ENCODE data around the gene C10orf67. TPM values are rescaled to one million over a fixed set of nuclear protein-coding genes. Genes with fewer than 3 reads are reported as not detected.

The C10orf67 gene
- polyA plus RNA-seq, 1 donor from 2014 or later: 0.48 TPM

DNA sequence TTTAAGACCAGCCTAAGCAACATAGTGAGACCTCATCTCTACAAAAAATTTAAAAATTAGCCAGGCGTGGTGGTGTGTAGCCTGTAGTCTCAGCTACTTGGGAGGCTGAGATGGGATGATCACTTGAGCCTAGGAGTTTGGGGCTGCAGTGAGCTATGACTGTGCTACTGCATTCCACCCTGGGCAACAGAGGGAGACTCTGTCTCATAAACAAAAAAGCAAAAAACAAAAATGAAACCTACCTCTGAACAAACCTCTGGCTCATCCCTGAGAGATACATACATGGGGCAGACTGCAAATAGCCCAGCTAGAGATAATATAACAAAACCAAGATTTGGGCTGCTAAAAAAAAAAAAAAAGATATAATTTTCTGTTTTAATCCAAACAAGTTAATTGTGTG, 19.5 kb downstream of the C10orf67 start:
- no peak for TF ChIP-seq RAD21 (conservative IDR thresholded peaks at IDR 0.05)
- TF ChIP-seq SMC3 (conservative IDR thresholded peaks at IDR 0.05; ENCODE audit: poor library complexity): no peak
- no peak for TF ChIP-seq EP300 (conservative IDR thresholded peaks at IDR 0.05; ENCODE audit: poor library complexity, severe bottlenecking)
- TF ChIP-seq, protein P1, sequence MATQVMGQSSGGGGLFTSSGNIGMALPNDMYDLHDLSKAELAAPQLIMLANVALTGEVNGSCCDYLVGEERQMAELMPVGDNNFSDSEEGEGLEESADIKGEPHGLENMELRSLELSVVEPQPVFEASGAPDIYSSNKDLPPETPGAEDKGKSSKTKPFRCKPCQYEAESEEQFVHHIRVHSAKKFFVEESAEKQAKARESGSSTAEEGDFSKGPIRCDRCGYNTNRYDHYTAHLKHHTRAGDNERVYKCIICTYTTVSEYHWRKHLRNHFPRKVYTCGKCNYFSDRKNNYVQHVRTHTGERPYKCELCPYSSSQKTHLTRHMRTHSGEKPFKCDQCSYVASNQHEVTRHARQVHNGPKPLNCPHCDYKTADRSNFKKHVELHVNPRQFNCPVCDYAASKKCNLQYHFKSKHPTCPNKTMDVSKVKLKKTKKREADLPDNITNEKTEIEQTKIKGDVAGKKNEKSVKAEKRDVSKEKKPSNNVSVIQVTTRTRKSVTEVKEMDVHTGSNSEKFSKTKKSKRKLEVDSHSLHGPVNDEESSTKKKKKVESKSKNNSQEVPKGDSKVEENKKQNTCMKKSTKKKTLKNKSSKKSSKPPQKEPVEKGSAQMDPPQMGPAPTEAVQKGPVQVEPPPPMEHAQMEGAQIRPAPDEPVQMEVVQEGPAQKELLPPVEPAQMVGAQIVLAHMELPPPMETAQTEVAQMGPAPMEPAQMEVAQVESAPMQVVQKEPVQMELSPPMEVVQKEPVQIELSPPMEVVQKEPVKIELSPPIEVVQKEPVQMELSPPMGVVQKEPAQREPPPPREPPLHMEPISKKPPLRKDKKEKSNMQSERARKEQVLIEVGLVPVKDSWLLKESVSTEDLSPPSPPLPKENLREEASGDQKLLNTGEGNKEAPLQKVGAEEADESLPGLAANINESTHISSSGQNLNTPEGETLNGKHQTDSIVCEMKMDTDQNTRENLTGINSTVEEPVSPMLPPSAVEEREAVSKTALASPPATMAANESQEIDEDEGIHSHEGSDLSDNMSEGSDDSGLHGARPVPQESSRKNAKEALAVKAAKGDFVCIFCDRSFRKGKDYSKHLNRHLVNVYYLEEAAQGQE (IDR thresholded peaks at IDR 0.05; ENCODE audit: borderline replicate concordance): no peak
- no peak for TF ChIP-seq POLR2AphosphoS5 (IDR thresholded peaks at IDR 0.05)
- TF ChIP-seq MXI1 (conservative IDR thresholded peaks at IDR 0.05; ENCODE audit: poor library complexity, severe bottlenecking): no peak
- TF ChIP-seq TAF1 (IDR thresholded peaks at IDR 0.05; ENCODE audit: low read depth): no peak
- TF ChIP-seq, protein P2, sequence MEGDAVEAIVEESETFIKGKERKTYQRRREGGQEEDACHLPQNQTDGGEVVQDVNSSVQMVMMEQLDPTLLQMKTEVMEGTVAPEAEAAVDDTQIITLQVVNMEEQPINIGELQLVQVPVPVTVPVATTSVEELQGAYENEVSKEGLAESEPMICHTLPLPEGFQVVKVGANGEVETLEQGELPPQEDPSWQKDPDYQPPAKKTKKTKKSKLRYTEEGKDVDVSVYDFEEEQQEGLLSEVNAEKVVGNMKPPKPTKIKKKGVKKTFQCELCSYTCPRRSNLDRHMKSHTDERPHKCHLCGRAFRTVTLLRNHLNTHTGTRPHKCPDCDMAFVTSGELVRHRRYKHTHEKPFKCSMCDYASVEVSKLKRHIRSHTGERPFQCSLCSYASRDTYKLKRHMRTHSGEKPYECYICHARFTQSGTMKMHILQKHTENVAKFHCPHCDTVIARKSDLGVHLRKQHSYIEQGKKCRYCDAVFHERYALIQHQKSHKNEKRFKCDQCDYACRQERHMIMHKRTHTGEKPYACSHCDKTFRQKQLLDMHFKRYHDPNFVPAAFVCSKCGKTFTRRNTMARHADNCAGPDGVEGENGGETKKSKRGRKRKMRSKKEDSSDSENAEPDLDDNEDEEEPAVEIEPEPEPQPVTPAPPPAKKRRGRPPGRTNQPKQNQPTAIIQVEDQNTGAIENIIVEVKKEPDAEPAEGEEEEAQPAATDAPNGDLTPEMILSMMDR (IDR thresholded peaks at IDR 0.05; ENCODE audit: poor library complexity, severe bottlenecking): no peak
- Histone ChIP-seq H3K79me2 (replicated peaks; ENCODE audit: insufficient read depth, low read length) (no peaks in the 10 kb centered on the region), H3K9me3 (ENCODE audit: low read length) (no peaks in the 10 kb centered on the region), H3K27ac (ENCODE audit: low read length) (no peak overlapping the region), H4K20me1 (ENCODE audit: insufficient read depth) (no peaks in the 10 kb centered on the region), H3K4me3 (ENCODE audit: low read length) (no peak overlapping the region), H2AFZ (ENCODE audit: low read depth, low read length) (no peak overlapping the region), H3K36me3 (ENCODE audit: insufficient read depth, low read length) (no peaks in the 10 kb centered on the region), H3F3A (ENCODE audit: insufficient read depth, low read length, poor library complexity, severe bottlenecking) (no peaks in the 10 kb centered on the region), H3K27me3 (ENCODE audit: insufficient read depth, low read depth, low read length) (no peaks in the 10 kb centered on the region), H3K4me2 (ENCODE audit: low read length) (no peak overlapping the region), H3K9ac (ENCODE audit: low read length) (no peak overlapping the region), H3K9me2 (ENCODE audit: insufficient read depth, low read length) (no peaks in the 10 kb centered on the region)

DNA sequence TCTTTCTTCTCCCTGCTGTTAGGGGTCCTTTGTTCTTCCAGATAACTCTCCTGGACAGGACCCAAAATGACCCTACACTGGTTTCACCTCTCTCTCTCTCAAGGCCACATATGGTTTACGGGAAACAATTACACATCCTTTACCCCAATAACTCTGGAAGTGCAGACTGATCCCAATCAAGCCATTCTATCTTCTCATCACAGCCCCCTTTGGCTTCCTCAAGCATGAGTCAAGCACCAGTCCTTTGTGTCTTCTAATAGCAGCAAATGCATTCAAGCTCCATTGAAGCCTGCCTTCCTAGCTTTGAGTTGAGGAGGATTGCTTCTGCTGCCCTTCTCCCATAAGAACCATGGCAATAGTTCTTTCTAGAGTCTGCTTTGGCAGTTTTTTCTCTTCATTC, 20.2 kb downstream of the C10orf67 start:
- Histone ChIP-seq H3K9me3 (ENCODE audit: low read length) (no peaks in the 10 kb centered on the region), H3K4me2 (ENCODE audit: low read length) (no peak overlapping the region), H2AFZ (ENCODE audit: low read depth, low read length) (no peak overlapping the region), H3K9ac (ENCODE audit: low read length) (no peak overlapping the region), H3K4me3 (ENCODE audit: low read length) (no peak overlapping the region), H3F3A (ENCODE audit: insufficient read depth, low read length, poor library complexity, severe bottlenecking) (no peaks in the 10 kb centered on the region), H3K36me3 (ENCODE audit: insufficient read depth, low read length) (no peaks in the 10 kb centered on the region), H3K27ac (ENCODE audit: low read length) (no peak overlapping the region), H3K9me2 (ENCODE audit: insufficient read depth, low read length) (no peaks in the 10 kb centered on the region), H3K79me2 (replicated peaks; ENCODE audit: insufficient read depth, low read length) (no peaks in the 10 kb centered on the region), H3K27me3 (ENCODE audit: insufficient read depth, low read depth, low read length) (no peaks in the 10 kb centered on the region), H4K20me1 (ENCODE audit: insufficient read depth) (no peaks in the 10 kb centered on the region)
- TF ChIP-seq SMC3 (conservative IDR thresholded peaks at IDR 0.05; ENCODE audit: poor library complexity): no peak
- no peak for TF ChIP-seq EZH2 (IDR thresholded peaks at IDR 0.05; ENCODE audit: borderline replicate concordance, insufficient read depth, low read length, poor library complexity, severe bottlenecking)
- TF ChIP-seq, protein P2 (IDR thresholded peaks at IDR 0.05; ENCODE audit: poor library complexity, severe bottlenecking): no peak
- TF ChIP-seq, protein P1 (IDR thresholded peaks at IDR 0.05; ENCODE audit: borderline replicate concordance): no peak
- no peak for TF ChIP-seq RAD21 (conservative IDR thresholded peaks at IDR 0.05)
- no peak for TF ChIP-seq POLR2AphosphoS5 (IDR thresholded peaks at IDR 0.05)
- TF ChIP-seq MXI1 (conservative IDR thresholded peaks at IDR 0.05; ENCODE audit: poor library complexity, severe bottlenecking): no peak
- no peak for TF ChIP-seq TAF1 (IDR thresholded peaks at IDR 0.05; ENCODE audit: low read depth)
- no peak for TF ChIP-seq EP300 (conservative IDR thresholded peaks at IDR 0.05; ENCODE audit: poor library complexity, severe bottlenecking)
